CD4-positive, alpha-beta T cell treated with Interleukin-15 for 1 hour (primary cell): ENCODE data around the gene KCNH2.

ENCODE experiments used
- DNase-seq: peaks from one replicate; pipeline ENCODE4 v3.0.0-alpha.2; 2020

KCNH2 gene

DNA sequence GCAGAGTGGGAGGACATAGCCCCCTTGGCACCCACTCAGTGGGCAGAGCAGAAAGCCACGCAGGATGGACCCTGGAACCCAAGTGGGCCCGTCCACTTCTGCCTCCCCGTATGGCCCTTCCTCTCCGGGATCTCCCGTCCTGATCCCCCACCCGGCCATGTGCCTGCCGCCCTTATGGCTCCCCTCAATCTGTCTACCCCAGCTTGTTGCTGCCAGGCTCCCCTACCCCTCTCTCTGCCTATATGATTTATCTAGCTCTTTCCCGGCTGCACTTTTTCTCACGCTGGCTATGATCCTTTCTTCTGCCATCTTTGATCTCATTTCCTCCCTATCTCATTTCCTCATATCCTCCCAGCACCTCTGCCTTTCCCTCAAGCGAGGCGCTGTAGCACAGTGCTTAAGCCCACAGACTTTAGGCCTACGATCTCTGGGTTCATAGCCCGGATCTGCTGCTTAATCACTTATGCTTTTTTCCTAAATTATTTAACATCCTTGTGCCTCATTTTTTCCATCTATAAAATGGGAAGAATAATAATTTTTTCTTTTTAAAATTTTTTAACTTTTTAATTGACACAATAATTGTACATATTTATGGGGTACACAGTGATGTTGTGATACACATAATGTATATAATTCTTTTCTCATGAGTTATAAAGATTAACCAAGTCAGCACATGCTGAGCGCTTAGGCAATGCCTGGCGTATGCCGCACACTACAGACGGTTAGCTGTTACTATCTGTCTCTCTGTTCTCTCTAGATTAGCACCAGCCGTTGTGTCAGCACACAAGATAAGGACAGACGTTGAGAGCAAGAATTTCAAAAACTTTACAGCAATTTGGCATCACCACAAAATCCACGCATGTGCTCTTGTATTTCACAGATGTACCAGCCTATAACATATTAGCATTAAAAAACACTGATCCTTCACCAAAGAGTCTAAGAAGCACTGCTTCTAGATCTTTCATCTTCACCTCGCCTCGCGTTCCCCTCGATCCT, 18.1 kb downstream of the KCNH2 start:
- no peak for DNase-seq

DNA sequence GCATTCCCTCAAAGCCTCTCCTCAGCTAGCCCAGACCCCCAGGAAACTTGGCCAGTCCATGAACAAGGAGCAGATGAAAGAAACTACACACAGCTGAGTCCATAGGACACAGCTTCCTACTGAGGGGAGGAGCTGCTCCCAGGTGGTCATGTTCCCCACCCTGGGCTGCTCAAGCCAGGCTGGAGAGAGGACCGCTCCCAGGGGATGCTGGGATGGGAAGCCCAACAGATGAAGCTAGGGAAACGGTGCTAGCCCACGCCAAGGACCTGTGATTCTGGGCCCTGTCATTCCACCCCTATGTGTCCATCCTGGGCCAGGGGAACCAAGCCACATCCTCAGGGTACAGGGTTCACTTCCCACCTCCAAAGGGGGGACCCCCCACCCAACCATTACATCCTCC, 19.0 kb downstream of the KCNH2 start:
- DNase-seq, result no peak

DNA sequence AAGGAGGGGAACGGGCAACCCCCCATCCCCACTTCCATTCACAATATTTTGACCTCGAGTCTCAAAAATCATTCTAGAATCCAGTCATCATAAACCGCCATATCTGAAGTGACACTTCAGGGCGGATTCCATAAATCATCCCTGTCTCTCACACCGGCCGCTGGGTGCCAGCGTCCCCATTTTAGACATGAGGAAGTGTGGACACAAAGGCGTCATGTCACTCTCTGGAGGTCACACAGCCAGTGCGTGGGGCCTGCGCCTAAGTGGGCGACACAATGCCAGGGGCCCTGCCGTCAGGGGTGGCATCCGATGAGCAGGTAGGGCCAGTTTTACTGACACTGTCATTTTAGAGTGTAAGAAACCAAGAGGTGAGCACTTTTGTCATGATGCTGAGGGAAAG, 19.5 kb downstream of the KCNH2 start:
- no peak for DNase-seq

DNA sequence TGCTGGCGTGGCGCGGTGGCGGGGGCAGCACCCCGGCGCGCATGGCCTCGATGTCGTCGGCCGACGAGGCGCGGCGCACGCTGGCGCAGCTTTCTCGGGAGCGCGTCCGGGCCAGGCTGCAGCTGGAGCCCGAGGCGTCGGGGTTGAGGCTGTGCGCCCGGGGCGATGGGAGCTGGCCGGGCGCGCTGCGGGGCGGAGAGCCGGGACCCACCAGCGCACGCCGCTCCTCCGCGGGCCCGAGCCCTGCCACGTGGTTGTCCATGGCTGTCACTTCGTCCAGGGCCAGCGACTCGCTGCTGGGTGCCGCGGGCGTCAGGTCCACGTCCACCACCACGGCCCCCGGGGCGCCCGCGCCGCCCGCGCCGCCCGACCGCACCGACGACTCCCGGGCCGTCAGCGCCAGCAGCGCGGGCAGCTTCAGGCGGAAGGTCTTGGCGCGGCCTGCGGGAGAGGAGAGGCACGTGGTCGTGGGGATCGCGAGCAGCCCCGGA, 20.0 kb downstream of the KCNH2 start:
- no peak for DNase-seq

DNA sequence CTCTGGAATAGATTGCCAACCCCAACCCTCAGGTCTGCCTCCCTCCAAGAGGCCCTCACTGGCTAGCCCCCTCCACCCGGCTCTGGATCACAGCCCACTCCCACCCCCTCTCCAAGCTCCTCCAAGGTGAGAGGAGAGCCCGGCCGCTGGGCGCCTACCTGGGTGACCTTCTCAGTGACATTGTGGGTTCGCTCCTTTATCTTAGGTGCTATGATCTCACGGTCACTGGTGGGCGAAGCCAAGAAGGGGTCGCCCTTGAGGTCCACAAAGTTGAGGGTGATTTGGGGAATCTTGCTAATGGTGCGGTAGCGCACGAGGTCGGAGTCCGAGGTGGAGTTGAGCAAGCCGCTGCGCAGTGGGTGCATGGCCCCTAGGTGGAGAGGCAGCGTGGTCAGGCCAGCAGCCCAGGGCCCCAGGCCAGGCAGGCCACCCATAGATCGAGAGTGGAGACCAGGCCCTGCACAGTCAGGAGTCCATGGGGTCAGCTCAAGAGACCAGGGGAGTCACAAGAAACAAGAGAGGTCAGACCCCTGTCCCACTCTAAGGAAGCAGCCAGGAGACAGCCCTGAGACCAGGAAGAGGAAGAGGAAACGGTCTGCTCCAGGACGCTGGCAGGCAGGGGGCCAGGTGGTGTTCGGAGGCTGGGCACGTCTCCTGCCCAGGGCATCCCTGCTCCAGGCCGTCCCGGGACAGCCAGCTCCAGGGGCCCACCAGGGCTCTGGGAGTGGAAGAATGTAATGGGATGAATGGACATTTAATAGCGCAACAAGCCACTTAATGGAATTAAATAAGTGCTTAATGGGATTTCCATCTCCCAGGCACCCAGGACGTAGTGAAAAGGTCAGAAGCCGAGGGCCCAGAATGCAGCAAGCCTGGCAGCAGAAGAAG, 20.7 kb downstream of the KCNH2 start:
- no peak for DNase-seq

DNA sequence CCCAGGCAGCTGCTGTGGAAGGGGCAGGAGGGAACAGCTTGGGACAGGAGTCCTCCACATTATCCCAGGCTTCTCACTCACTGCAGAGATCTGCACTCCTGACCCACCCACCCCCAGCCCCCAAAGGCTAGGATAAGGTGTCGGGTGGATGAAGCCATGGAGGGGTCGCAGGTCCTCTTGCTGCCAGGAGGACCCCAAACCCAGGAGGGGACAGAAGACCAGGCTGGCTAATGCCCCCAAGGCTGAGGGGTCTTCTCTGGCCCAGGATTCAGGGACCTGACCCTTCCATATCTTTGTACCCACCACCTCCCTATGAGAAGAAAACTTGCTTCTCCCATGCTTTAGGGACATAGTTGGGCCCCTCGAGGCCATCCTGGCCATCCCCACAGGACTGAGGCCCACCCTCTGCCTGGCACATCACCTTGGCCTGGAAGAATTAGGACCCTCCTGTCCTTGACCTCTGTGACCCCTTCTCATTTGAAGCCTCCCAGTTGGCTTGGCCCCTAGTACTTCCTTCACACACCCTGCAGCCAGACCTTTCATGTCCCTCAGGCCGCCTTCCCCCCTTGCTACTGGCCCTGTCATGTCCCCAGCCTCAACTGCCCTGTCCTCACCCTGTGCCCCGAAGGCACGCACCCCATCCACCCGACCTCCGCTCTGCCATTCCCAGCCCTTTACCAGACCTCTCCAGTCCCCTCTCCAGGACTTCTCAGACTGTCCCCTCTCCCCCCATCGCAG, 21.6 kb downstream of the KCNH2 start:
- DNase-seq, result no peak

DNA sequence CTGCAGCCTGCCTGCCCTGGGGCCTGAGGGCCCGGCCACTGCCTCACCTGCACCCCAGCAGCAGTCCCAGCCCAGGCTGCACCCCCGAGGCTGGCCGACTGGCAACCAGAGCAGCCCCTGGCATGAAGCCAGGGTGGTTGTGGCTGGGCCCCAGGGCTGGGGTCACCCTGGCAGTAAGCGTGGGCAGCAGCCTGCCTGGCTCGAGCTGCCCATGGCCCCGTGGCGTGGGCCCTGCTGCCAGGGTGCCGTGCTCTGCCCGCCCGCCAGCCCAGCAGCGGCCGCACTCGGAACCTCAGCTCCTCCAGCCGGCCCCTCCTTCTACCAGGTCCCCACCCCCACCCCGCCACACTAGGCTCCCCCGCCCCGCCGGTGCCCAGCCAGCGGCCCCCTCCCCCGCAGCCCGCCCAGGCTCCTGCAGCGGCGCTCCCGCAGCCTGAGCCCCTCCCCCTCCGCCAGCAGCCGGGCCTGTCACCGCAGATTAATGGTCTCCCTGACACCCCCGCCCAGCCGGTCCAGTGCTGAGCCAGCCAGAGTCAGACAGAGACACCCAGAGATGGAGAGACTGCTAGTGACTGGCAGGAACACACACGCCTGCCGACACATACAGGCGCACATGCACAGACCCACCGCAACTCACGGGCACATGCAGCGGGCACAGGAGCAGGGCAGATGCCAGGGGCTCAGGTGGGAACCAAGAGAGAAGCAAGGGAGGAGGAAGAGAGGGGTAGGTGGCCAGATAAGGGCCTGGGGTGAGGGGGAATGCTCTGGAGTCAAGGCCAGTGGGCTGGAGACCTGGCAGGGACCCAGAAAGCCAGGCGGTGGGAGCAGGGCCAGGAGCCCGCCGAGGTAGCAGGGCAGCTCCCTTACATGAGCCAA, 22.4 kb downstream of the KCNH2 start:
- no peak for DNase-seq

DNA sequence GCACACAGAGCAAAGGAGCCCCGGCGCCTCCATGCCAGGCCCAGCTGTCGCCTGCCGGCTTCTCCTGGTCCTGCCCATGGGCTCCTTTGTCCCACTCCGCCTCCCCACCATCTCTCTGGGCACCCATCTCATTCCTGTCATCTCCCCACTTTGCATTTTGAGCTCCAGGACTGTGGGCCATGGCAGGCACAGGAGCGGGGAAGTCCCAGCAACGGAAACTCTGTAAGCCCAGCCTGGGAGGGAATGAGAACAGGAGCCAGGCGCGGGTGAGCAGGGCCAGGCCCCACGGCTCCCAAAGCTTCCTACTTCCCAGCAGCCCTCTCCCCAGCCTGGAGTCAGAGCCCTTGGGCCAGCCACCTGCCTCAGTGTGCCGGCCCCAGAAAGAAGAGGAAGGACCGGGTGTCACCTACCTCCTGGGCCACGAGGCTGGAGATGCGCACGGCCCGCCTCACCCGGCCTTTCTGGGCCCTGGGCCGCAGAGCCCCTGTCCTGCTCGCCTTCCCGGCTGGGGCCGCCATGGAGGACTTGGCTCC, 23.1 kb downstream of the KCNH2 start:
- no peak for DNase-seq

DNA sequence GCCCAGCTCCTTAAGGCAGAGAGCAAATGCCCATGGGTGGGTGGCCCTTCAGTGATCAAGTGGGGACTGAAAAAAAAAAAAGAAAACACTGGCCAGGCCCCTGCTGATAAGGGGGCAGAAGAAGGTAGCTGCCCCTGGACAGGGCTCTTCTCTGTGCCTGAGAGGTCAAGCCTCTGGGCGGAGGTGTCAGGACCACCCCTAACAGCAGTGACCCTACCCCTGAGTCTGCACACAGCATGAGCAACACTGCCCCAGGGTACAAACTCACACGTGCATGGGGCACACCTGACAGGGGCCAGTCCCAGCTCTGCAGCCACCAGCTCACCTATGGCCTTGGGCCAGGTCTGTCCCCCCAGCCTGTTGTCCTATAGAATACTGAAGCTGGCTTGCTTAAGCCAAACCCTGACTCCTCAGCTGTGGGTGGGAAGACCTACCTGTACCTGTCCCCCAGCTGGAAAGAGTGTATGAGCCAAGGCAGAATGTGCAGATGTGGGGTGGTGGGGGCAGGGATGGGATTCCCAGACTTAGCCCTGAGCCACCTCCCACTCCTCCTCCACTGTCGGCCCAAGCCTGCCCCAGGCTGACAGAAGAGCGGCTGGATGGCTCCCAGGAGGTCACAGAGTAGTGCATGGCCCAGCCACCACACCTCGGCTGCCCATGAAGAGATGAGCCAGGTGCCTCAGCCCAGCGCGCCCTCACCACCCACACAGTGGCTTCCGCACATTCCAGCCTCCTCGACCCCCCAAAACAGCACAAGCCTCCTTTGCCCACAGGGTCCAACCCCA, 23.7 kb downstream of the KCNH2 start:
- no peak for DNase-seq

DNA sequence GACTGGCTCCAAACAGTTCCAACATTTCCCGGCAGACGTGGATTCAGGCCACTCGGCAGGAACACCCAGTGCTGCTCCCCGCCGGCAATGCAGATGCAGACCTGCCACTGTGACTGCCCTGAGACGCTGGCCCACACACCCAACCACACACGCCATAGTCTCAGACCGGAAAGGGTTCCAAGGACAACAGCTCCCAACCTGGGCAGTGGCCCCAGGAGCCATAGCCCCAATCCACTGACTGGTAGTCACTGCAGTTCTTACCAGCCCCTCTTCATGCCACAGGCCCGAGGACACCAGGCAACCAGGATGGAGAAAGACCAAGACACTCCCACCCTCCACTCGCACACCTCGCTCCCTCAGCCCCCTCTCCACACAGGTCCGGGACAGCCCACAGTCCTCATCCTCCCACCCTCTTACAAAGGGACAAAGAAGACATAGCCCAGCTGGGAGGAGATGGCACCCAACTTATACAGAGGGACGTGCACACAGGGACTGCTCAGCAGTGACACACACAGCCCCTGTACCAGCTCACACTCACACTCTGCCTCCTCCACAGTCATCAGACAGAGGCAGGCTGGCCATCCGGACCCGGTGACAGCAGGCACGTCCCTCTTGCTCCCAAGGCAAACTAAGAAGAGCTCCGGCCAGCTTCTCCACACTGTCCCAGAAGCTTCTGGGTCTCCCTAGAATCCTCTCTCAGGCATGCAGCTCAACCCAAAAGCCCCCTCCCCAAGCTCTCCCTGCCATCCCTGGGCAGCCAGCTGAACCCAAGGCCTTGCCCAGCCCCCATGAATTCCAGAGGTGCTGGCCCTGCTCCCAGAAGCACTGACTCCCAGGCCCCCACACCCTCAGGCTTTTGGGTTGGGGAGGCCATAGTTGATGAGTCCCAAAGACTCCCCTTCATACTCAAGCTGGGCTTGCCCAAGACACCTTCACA, 24.8 kb downstream of the KCNH2 start:
- no peak for DNase-seq

DNA sequence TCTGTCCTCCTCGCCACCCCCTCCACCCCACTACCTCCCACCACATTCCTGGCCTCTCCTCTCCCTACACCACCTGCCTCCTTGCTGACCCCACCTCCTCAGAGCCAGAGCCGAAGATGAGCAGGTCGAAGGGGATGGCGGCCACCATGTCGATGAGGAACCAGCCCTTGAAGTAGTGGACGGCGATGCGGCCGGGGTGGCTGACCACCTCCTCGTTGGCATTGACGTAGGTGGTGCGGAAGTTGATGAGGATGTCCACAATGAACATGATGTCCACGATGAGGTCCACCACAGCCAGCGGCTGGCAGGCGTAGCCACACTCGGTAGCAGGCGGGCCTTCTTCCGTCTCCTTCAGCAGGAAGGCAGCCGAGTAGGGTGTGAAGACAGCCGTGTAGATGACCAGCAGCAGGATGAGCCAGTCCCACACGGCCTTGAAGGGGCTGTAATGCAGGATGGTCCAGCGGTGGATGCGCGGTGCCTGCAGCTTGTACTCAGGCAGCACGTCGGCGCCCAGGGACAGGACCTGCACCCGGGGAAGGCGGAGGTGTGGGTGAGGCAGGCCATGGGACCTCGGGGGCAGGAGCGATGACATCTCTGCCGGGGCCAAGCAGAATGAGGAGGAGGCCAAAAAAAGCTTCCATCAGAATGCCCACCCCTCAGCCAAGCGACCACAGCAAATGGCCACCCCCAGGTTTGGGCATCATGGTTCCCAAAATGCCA, 25.6 kb downstream of the KCNH2 start:
- peak; percentile 12 for DNase-seq

DNA sequence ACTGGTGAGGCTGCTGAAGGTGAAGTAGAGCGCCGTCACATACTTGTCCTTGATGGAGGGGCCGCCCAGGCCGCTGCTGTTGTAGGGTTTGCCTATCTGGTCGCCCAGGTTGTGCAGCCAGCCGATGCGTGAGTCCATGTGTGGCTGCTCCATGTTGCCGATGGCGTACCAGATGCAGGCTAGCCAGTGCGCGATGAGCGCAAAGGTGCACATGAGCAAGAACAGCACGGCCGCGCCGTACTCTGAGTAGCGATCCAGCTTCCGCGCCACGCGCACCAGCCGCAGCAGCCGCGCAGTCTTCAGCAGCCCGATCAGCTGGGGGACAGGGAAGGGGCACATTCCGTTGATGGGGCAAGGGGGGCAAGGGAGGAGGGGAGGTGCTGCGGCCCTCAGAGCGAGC, 26.6 kb downstream of the KCNH2 start:
- DNase-seq, result peak; percentile 10

DNA sequence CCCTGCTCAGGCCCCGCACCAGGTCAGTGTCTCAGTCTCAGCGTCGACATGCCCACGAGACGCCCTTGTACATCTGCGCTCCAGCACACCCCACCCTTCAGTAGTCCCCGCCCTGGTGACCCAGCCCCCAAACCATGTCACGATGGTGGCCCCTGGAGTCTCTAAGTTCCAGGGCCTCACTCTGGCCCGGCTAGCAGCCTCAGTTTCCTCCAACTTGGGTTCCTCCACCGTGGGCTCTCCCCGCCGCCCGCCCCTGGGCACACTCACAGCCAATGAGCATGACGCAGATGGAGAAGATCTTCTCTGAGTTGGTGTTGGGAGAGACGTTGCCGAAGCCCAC, 27.0 kb downstream of the KCNH2 start:
- DNase-seq, result peak; percentile 13

DNA sequence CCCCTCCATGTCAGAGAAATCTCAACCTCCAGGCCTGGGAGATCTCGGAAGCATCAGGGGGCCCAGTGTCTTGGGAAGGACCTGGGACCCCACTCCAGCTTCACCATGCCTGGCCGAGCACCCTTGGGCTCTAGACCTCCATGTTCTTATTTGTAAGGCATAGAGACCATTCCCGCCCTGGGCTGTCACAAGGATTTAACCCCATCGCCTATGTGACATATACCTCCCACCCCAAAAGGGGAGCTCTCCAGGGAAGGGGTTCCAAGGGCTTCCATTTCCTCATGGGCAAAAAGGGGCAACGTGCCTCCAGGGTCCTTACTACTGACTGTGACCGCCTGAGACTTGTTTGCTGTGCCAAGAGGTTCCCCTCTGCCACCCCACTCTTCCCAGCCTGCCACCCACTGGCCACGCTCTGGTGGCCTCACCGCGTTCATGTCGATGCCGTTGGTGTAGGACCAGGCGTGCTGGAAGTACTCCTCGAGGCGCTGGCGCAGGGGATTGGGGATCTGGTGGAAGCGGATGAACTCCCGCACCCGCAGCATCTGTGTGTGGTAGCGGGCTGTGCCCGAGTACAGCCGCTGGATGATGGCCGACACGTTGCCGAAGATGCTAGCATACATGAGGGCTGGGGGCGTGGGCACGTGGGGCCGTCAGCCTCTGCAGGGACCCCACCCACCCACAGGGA, 27.5 kb downstream of the KCNH2 start:
- DNase-seq, result peak; percentile 10

DNA sequence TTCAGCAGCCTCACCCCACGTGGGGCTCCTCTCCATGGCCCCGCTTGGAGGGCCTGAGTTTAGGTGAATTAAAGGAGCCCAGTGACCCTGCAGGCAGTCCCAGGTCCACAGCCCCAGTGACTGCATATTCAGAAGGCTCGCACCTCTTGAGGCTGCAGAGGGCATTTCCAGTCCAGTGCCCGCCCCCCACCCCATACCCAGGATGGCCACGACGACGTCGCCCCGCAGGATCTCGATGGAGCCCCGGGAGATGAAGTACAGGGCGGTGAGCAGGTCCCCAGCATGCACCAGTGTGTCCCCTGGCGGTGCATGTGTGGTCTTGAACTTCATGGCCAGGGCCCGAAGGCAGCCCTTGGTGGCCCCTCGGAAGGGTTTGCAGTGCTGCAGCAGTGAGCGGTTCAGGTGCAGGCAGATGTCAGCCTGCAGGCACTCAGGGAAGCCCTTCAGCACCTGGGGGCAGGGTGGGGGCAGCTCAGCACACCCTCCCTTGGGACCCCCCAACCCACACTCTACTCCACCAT, 28.1 kb downstream of the KCNH2 start:
- peak; percentile 14 for DNase-seq

DNA sequence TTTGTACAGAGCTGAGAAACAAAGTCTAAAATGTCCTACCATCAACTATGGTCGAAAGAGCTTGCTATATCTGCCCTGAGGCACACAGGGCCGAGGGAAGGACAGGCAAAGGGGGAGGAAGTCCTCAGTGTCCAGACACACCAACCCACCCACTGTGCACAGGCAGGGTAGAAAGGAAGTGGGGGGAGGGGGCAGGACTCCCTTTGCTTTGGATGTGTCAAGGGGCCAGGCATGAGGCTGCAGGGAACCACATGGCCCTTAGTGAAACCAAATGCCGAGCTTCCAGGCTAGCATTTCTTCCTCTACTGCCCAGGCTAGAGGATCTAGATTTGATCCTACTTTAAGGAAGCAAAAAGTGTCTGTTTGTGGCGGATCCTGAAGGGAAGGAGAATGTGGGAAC, 28.6 kb downstream of the KCNH2 start:
- no peak for DNase-seq

DNA sequence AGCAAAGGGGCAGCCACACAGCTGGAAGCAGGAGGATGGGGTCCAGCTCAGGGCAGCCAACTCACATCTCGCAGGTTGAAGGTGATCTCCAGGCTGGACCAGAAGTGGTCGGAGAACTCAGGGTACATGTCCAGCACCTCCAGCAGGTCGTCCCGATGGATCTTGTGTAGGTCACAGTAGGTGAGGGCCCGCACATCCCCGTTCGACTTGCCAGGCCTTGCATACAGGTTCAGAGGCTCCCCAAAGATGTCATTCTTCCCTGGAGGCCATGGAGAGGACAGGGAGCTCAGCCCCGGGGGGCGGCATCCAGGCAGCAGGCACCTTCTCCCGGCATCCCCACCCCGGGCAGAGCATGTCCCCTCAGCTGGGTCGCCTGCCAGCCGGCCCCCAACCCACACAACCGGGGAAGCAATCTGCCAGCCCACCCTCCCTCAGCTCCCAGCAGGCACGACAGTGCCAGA, 29.3 kb downstream of the KCNH2 start:
- no peak for DNase-seq
